HL-60/S4 treated with retinoic acid at 250 ng/mL for 4 days and 3 days (cell line): ENCODE results near the gene DOCK4.

ENCODE experiments used
- in situ Hi-C: fragments of 300-500 bp; cut with MboI; formaldehyde crosslinking; loops from 2 replicates; pipeline ENCODE4 v1.7.0; 2022; ENCODE audit warnings: low sequenced_read_pairs

The DOCK4 gene

DNA sequence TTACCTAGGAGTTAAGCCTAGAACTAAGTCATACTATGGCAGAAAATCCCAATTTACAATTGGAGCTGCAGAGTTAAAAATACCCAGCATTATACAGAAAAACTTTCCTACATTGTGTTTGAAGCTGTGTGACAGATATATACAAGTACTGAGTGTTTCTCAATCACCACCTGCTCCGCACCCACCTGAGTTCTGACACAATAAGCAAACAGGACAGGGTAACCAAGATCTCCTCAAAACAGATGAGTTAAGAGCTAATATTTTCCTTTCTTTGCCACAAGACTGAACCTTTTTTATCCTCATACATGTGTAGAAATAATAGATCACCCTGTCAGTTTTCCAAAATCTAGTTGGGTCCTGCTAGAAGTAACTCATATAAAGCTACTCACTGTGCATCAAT is 186.3 kb downstream of the DOCK4 start:
- in situ Hi-C loops = no loop called here

DNA sequence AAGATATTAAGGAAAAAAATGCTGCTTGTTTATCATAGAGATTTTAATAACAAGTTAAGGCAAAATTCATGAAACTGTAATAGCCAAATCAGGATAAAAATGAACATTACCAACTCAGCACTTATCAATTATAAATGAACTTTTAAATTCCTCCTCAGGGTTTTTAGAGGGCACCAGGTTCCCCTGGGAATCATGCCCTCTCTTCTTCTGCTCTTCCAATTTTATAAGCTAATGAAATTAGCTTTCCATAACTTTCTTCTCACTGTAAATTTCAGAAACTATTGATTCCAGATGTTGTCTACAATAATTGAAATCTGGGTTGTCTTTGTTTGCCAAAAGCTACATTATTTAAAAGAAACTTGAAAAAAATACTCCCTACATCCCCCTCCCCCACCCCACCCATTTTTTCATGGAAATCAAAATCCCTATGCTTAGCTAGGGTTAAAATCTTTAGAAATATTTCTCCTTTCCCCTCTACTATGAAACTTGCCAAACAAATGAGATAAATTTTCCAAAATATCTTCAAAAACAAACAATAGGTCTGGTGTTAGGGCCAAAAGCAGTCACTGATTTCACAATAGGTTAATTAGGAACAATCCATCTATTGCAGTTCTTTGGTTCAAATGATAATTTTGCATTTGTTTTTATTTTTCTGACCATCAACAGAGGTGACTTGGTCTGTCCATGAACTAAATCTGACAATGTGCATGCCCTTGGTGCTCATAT is 187.7 kb downstream of the DOCK4 start:
- in situ Hi-C loops = no loop called here

DNA sequence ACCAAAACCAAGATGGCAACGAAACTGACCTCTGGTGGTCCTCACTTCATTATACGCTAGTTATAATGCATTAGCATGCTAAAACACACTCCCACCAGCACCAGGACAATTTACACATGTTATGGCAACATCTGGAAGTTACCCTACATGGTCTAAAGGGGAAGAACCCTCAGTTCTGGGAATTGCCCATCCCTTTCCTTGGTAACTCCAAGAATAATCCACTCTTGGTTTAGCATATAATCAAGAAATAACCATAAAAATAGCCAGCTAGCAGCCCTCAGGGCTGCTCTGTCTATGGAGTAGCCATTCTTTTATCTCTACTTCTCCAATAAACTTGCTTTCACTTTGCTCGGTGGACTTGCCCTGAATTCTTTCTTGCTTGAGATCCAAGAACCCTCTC is 191.1 kb downstream of the DOCK4 start:
- in situ Hi-C loops = no loop called here

DNA sequence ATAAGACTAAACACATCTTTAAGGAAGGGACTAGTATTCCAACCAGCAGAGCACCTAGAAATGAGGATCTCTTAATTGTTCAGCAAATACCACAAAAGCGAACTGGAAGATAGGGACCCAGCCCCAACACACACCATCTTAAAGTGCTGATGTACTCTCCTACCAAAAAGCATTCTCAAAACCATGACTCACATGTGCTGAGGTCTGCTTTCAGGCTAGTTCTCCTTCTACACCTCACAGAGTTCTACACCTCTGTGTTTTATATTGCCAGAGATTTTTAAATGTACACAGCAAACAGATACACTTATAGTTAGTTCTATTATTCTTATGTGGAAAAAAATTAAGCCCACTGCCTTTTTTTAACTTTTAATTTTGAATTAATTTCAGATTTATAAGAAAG is 191.9 kb downstream of the DOCK4 start:
- in situ Hi-C loops = no loop called here

DNA sequence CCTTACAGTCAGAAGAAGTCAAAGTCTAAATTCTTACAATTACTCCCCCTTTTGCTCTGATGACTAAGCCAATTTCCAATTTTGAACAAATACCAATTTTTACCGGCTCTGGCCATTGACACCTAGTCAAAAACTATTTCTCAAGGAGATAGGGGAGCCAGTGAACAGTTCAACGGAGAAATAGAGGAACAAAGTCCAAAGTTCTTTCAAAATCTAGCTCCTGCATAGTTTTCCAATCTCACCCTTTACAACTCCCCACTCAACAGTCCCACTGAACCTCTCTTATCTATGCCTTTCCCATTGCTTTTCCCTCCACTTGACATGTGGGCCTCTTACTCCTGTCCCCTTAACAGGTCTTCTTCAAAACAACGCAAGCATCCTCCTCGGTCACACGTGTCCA is 192.9 kb downstream of the DOCK4 start:
- in situ Hi-C loops = no loop called here

DNA sequence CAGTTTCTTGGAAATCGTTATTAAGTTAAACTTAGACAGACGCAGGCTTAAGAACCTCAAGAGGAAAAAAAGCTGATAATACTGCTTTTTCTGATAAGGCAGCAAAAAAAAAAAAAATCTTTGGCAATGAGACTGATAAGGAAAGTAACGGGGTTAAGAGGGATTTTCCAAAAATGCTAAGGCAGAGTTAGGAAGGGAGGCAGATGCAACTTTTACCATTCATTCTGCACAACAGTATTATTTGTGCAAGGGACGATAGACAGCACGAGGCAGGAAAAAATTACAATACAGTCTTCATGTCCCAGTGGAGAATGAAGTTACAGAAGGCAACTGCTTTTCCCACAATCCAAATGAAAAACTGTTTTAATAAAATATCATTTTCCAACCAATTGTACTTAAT is 194.0 kb downstream of the DOCK4 start:
- in situ Hi-C loops = no loop called here

DNA sequence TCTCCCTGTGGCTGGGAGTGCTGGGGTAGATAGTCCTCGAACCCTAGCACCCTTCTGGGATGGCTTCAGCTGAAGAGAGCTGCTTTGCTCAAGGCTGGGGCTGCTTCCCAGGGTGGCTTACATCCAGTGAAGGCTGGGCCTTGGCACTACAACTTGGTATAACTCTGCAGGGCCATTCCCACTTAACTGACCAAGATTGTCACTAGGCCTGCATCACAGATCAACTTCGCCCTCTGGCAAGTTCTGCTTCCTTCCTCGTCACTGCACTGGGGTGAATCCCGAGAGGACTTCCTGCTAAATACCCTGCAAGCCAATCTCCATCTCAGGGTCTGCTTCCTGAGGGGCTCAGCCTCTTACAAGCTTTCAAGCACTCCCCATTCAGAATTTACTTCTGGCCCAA is 195.2 kb downstream of the DOCK4 start:
- in situ Hi-C loops = no loop called here

DNA sequence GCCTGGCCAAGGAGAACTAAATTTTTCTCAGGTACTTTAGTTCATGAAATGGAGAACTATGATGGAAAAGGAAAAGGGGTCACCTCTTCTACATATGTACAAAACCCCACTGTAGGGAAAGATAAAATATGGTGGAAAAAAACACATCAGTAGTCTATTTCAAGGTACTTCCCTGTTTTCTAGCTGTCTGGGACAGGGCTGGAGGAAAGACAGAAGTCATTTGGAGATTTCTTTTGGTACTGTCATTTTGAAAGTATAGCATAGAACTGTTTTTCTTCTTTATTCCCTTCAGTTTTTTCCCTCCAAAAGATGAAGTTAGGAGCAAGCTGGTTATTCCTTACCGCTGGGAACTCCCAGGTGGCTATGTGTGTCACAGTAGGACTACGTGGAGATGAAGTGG is 196.1 kb downstream of the DOCK4 start:
- in situ Hi-C loops = no loop called here

DNA sequence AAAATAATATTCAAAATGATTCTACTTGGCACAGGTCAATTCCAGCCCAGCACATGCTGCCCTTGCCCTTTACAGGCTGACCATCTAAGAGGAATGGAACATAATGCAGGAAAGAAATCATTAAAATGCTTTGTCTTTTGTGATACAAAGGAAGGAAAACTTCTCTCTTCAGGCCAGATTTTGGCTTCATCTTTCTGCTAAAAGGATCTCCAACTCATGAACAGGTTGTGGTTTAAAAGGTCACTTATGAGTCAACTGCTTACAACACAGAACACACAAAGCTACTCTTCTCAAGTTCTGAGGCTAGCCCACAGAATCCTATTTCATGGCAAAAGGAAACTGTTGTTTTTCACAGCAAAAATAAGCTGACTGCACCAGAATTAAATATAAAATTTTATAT is 197.1 kb downstream of the DOCK4 start:
- in situ Hi-C loops = no loop called here

DNA sequence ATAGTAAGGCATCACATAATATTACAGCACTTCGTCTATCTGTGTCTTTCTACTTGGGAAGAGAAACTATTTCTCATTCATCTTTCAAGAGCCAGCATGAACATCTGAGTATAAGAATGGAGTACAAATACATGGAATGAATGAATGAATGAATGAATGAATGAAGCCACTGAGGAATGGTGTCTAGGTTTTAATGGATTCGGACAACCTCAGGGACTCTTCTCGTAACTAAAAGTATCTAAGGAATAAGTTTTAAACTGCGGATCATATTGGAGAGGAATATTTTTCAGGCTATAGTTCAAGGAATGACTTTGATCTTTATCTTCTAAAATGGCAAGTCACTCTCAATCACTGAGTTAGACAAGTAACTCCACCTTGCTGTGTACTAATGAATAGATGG is 199.0 kb downstream of the DOCK4 start:
- in situ Hi-C loops = no loop called here

DNA sequence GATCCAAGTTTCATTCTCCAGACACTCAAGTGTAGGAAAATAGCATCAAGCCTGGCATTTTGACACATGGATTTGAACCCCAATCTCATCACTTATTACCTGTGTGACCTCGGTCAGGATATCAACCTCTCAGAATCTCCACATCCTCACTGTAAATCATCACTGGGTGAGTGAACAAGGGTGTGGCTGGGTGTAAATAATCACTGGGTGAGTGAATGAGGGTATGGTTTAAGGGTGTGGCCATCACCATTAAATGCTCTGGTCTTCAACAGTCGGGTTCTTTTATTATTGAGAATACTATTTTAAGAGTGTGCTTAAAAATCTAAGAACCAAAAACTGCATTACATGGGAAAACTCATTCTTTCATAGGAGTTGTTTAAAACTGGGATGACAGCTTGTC is 200.1 kb downstream of the DOCK4 start:
- in situ Hi-C loops = no loop called here

DNA sequence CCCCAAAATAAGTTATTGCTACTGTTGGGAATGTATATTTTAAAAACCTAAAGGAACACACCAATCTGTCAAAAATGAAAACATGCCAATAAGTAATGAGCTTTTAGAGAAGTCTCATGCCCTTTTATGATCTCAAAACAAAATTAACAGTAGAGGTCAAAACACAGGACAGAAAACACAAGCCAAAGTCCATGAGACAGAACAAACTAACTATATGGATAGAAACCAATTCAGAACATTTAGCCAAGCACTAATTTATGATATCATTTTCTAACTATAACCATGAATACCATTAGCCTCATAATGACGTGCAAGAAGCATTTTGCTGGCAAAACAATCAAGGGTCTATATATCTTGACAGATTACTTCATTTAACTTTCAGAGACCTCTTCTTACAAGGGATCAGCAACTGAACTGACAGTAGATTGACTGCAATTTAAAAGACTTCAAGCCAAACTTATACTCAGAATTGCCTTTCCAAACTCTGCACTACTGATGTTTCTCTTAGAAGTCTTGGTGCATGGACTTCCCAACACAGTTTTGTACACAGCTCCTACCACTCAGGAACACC is 200.9 kb downstream of the DOCK4 start:
- in situ Hi-C loops = no loop called here

DNA sequence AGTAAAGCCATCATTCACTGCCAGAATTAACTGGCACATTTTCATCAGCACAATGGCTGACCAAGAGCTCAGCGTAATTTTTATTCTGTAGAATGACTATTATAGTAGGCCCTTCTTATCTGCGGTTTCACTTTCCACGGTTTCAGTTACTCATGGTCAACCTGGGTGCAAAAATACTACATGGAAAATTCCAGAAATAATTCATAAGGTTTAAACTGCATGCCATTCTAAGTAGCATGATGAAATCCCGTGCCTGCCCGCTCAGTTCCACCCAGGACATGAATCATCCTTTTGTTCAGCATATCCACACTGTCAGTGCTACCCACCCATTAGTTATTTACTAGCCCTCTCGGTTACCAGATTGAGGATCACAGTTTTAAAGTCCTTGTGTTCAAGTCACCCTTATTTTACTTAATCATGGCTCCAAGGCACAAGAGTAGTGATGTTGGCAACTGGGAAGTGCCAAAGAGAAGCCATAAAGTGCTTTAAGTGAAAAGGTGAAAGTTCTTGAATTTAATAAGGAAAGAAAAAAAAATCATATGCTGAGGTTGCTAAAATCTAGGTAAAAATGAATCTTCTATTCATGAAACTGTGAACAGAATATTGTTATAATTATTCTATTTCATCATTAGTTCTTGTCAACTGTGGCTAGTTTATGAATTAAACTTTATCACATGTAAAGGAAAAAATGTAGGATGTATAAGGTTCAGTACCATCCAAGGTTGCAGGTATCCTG is 204.9 kb downstream of the DOCK4 start:
- in situ Hi-C loops = no loop called here

DNA sequence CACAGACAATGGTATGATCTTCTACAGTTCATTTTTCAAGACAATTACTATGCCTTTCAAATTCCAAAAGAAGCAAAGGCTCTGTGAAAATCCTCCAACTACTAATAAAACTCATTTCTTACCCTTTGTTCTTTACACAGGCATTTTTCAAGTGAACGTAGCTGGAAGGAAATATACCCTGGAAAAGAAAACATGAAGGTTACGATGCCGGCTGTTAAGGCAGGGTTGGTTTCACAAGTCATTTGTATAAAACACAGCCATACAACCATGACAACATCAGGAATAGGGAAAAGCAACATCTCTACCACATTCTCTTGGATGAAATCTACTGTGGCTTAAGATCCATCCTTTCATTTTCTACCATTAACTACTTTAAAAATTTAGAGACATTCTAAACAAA is 207.9 kb downstream of the DOCK4 start:
- in situ Hi-C loops = no loop called here

DNA sequence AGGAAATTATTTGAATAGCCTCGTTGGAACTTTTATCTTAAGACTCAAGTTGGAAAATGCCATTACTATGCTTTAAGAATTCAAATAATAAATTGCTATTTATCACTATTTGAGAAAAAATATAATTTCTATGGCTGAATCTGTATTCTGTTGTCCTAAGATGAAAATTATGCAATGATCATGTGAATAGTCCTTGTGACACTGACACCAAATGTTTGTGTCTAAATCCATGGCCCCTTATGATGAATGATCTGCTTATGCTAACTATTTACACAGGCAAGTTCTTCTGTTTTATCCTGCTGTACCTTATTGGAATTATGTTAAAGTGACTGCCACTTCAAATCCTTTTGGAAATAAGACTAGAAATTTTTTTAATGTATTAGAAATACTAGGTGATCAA is 208.7 kb downstream of the DOCK4 start:
- in situ Hi-C loops = no loop called here

DNA sequence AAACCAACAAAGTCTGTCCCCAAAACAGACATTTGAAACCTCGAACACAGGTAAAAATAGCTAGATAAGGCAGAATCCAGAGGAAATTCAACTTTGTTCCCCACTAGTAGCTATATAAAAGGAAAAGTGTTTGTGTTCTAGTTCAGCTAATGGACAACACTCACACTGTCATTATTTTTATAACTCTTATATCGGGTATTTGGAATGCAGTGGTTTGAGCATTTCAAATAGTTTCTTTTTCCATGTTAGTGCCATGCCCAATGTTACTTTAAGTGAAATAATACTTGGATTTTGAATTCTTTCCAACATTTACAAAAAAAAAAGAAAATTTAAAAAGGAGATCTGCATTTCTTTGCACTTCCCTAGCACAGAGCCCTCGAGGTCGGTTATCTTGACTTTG is 213.6 kb downstream of the DOCK4 start:
- in situ Hi-C loops = no loop called here

DNA sequence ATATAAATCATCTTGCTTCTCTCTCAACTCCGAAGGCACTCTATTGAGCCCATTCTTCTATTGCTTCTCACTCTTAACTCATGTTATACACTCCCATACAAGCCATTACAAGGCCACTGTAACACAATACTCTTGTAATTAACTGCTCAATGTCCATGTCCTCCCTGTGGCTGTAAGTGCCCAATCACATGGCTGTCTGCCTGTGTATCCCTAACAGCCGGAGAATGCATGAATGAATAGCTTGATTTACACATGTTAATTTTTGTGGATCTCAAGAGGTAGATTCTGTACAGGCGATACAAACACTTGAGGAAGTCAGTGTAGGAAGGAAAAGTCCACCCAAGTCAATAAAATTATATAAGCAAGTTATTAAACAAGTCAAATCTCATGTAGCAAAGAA is 215.6 kb downstream of the DOCK4 start:
- in situ Hi-C loops = no loop called here

DNA sequence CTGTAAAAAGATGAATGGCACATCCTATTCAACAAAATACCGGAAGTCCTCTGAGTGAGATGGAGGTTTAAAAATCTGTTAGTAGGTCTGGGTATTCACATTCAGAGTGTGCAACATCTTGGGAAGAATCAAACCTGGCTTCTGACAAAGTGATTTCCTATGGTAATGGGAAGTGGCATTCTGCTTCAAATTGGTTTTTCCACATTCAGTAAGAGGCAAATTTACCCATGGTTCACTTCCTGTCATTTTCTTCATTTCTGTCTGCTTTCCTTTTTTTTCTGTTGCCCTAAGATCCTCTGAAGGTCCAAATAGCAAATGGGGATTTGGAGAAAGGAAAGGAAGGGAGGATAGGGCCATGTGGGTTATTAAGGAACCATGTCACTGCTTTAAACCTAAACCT is 218.3 kb downstream of the DOCK4 start:
- in situ Hi-C loops = no loop called here

DNA sequence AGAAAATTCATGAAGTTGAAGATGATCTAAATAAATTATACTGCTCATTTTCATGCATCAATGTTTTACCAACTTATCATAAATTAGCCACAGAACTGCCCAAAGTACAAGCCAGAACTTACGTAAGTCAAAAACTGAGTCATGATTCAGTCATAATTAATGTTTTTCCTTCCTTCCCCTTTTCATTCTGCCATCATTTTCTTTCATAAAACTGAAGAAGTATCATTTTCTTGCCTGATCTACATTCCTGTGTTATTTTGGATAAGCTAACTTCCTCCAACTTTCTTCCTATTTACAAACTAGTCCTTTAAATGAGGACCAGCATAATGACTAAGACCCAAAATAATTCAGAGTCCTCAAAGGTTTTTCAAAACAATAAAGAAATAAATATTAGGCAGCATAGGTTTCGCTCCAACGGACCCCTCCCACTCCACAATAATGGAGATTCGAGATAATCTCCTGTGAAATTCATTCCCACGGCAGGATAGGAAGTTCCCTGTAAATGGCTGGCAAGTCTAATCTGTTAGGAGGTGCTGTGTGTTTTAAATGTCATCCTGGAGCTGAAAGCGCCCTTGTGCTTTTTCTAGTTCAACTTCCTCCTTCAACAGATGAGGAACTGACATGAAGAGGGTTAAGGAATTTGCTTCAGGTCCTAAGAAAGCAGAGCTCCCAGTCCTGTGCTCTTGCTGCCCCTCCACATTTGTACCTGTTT is 218.9 kb downstream of the DOCK4 start:
- in situ Hi-C loops = no loop called here

DNA sequence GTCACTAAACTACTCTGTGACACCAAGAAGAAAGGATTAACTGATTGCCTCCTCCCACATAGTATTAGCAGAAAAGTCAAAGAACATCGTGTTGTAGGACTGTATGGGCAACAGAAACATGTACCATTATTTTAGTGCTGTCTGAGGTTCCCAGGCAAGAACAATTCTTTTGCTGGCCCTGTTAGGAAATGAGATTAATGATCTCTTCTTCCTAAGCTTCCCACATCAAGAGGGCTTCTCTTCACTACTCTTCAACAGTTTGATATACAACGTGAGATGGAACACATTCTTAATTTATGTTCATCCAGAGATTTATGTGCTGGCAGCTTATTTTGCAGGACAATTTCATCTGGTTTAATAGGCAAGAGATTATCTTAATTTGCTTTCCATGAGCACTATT is 219.6 kb downstream of the DOCK4 start:
- in situ Hi-C loops = no loop called here

DNA sequence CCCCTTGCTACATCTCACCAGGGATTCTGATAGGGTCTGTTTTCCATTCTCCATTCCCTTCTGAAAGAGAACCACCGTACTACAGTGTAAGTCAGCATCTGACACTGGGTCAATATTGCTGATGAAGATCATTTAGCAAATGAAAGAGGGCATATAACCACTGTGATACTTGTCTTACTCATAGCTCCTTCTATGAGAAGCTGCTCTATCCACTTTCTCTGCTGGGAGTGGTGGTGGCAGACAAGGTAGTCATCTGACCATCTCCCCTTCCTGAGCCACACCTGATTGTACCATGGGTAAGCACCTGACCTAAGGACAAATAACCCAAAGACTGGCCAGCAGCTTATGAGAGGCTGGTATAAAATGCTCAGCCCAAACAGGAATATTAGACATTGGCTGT is 220.4 kb downstream of the DOCK4 start:
- in situ Hi-C loops = no loop called here

DNA sequence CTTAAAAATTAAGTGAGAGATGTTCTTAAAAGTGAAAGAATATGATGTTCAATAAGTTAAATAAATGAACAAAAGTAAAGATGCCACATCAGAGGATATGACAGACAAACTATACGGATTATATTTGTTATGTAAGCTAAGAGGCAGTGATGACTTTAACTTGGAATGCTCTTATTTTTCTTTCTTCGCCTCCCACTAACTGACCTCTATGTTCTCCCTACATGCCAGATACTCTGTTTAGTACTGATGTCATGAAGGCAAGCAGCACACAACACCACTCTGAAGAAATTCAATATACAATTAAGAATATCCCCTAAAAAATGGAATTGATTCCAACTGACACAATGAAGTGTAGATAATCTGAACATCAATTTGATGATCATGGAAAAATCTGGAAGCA is 223.4 kb downstream of the DOCK4 start:
- in situ Hi-C loops = no loop called here
